CD8-positive, alpha-beta memory T cell (primary cell): ENCODE data around the gene STXBP6. TPM values are rescaled to one million over a fixed set of nuclear protein-coding genes. Genes with fewer than 3 reads are reported as not detected.

ENCODE experiments used
- CTCF ChIA-PET: fragments of 350-600 bp; sonication (Branson Sonifier 250); formaldehyde crosslinking; loops from one replicate; lab custom pipeline; 2021; ENCODE audit warnings: antibody characterized with exemption; lab: Charles Lee
- POLR2A ChIA-PET: fragments of 350-600 bp; sonication (Branson Sonifier 250); formaldehyde crosslinking; loops from one replicate; lab custom pipeline; 2021; ENCODE audit warnings: antibody characterized with exemption; lab: Charles Lee
- DNase-seq, 5 donors: peaks; one replicate each; pipeline versions ENCODE4 v3.0.0 to v3.0.0-alpha.2; 2020 to 2022; ENCODE audit warnings: mixed read lengths in 1 of 5
- H3K27ac ChIP-seq: one replicate; pipeline ENCODE4 v1.7.0; 2013; ENCODE audit warnings: low read depth, mild to moderate bottlenecking, low read length, moderate library complexity
- H3K27me3 ChIP-seq: 2 replicates; pipeline ENCODE4 v1.7.0; 2013; ENCODE audit warnings: low read length, mild to moderate bottlenecking; ENCODE audit not compliant: insufficient read depth, poor library complexity, severe bottlenecking
- H3K36me3 ChIP-seq: 2 replicates; pipeline ENCODE4 v1.7.0; 2013; ENCODE audit warnings: mild to moderate bottlenecking, low read length, moderate library complexity; ENCODE audit not compliant: insufficient read depth
- H3K4me1 ChIP-seq: 2 replicates; pipeline ENCODE4 v1.7.0; 2013; ENCODE audit warnings: mild to moderate bottlenecking, low read length, moderate library complexity; ENCODE audit not compliant: insufficient read depth
- H3K4me3 ChIP-seq: 2 replicates; pipeline ENCODE4 v1.7.0; 2013; ENCODE audit warnings: mild to moderate bottlenecking, low read length
- H3K9me3 ChIP-seq: 2 replicates; pipeline ENCODE4 v1.7.0; 2013; ENCODE audit warnings: mild to moderate bottlenecking, low read length
- H3K27ac Mint-ChIP-seq, 8 donors: one replicate each; pipeline ENCODE4 v1.8.0; 2020 to 2021; ENCODE audit warnings: mixed read lengths in 8 of 8, mild to moderate bottlenecking in 6 of 8, inconsistent platforms in 3 of 8, moderate library complexity in 3 of 8
- H3K27me3 Mint-ChIP-seq, 2 donors: one replicate each; pipeline ENCODE4 v1.8.0; 2020 to 2021; ENCODE audit warnings: mixed read lengths in 2 of 2, mild to moderate bottlenecking in 1 of 2, moderate library complexity in 1 of 2
- H3K36me3 Mint-ChIP-seq, 3 donors: one replicate each; pipeline ENCODE4 v1.8.0; 2020 to 2021; ENCODE audit warnings: mixed read lengths in 3 of 3, inconsistent platforms in 1 of 3, mild to moderate bottlenecking in 1 of 3
- H3K4me1 Mint-ChIP-seq, 3 donors: one replicate each; pipeline ENCODE4 v1.8.0; 2020 to 2021; ENCODE audit warnings: mixed read lengths in 3 of 3, inconsistent platforms in 1 of 3, mild to moderate bottlenecking in 1 of 3
- H3K4me3 Mint-ChIP-seq, 7 donors: one replicate each; pipeline ENCODE4 v1.8.0; 2020 to 2021; ENCODE audit warnings: mixed read lengths in 7 of 7, mild to moderate bottlenecking in 6 of 7, moderate library complexity in 4 of 7, inconsistent platforms in 2 of 7
- H3K9me3 Mint-ChIP-seq, 5 donors: one replicate each; pipeline ENCODE4 v1.8.0; 2020 to 2022; ENCODE audit warnings: mixed read lengths in 5 of 5, mild to moderate bottlenecking in 3 of 5, moderate library complexity in 2 of 5, inconsistent platforms in 1 of 5
- polyA plus RNA-seq: library from polyadenylated mRNA; unstranded; fragments of 300-500 nt; fragmentation: Illumina TruSeq; gene quantifications from one replicate; pipeline ENCODE4 v1.2.3, GENCODE V29; 2021
- total RNA-seq, 2 experiments: library from RNA; stranded (reverse); gene quantifications; one replicate each; pipeline ENCODE4 v1.2.3, GENCODE V29; 2021

Gene STXBP6
- total and polyA plus RNA-seq, 3 experiments from 2014 or later, result 0.28 to 0.38 TPM; not detected in 1

- no peaks in the 10 kb centered on the region for H3K36me3 Mint-ChIP-seq
- no peaks in the 10 kb centered on the region for H3K36me3 ChIP-seq
- H3K27me3 ChIP-seq, result no peaks in the 10 kb centered on the region
- H3K9me3 Mint-ChIP-seq, result no peaks in the 10 kb centered on the region
- H3K27ac ChIP-seq, result no peak overlapping the region
- no peaks in the 10 kb centered on the region for H3K4me1 Mint-ChIP-seq
- no peaks in the 10 kb centered on the region for H3K9me3 ChIP-seq
- peaks cover 6 to 39% of the 10 kb centered on the region in 2 donors for H3K27me3 Mint-ChIP-seq
- no peak overlapping the region for H3K4me3 Mint-ChIP-seq
- POLR2A ChIA-PET, result no interaction called here
- H3K4me1 ChIP-seq, result no peaks in the 10 kb centered on the region
- DNase-seq, result no peak
- no peak overlapping the region for H3K27ac Mint-ChIP-seq
- H3K4me3 ChIP-seq, result no peak overlapping the region
- CTCF ChIA-PET, result no interaction called here
Observed at GRCh38 chr14:24986206-24986893, 63.6 kb downstream of the STXBP6 start.

GRCh38 chr14:24984846-24985589, 64.9 kb downstream of the STXBP6 start:
- peaks cover 6 to 42% of the 10 kb centered on the region in 2 donors for H3K27me3 Mint-ChIP-seq
- ChIA-PET POLR2A (no interaction called here), CTCF (no interaction called here)
- no peak overlapping the region for H3K4me3 ChIP-seq
- no peaks in the 10 kb centered on the region for H3K4me1 ChIP-seq
- no peak overlapping the region for H3K27ac Mint-ChIP-seq
- H3K36me3 Mint-ChIP-seq, result no peaks in the 10 kb centered on the region
- no peaks in the 10 kb centered on the region for H3K9me3 ChIP-seq
- H3K36me3 ChIP-seq, result no peaks in the 10 kb centered on the region
- H3K27me3 ChIP-seq, result no peaks in the 10 kb centered on the region
- no peaks in the 10 kb centered on the region for H3K9me3 Mint-ChIP-seq
- no peak overlapping the region for H3K27ac ChIP-seq
- DNase-seq, result no peak
- H3K4me3 Mint-ChIP-seq, result no peak overlapping the region
- no peaks in the 10 kb centered on the region for H3K4me1 Mint-ChIP-seq

DNA sequence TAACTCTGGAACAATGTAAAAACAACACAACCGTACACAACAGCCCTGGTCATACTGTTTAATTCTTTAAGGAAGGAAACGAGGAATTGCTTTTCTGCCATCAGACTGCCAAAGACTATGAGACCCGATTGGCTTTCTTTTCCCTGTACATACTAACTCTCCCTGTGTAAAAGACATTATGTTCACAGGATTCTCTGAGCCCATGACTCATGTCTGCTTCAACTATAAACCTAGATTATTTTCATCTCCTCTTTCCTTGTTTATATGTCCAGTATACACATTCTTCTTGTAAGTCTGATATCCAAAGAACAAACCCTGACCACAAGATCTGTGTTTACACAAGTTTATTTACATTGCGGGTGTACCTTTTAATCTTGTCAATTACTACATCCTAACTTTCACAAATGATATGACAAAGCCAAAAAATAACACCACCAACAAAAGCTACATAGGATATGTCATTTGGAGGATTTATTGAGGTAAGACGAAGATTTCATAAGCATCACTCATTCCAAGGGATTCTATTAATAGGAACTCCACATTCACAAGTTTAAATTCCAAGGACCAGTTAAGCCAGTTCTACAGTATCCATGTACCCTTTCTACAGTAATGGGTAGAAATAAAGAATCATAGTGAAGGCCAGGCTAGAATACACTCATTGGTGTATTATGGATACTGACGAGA, 67.3 kb downstream of the STXBP6 start:
- Mint-ChIP-seq H3K27ac (no peak overlapping the region), H3K9me3 (no peaks in the 10 kb centered on the region), H3K36me3 (no peaks in the 10 kb centered on the region), H3K4me3 (no peak overlapping the region), H3K4me1 (no peaks in the 10 kb centered on the region), H3K27me3 (peaks cover 7 to 41% of the 10 kb centered on the region in 2 donors)
- Histone ChIP-seq H3K4me3 (no peak overlapping the region), H3K9me3 (no peaks in the 10 kb centered on the region), H3K4me1 (no peaks in the 10 kb centered on the region), H3K27me3 (no peaks in the 10 kb centered on the region), H3K27ac (no peak overlapping the region), H3K36me3 (no peaks in the 10 kb centered on the region)
- POLR2A ChIA-PET, result no interaction called here
- CTCF ChIA-PET, result no interaction called here
- DNase-seq, result no peak

GRCh38 chr14:24979725-24980239, 70.2 kb downstream of the STXBP6 start:
- DNase-seq, result no peak
- Mint-ChIP-seq H3K4me3 (no peak overlapping the region), H3K27me3 (peaks cover 5 to 38% of the 10 kb centered on the region in 2 donors), H3K27ac (no peak overlapping the region), H3K4me1 (no peaks in the 10 kb centered on the region), H3K9me3 (peaks cover 0 to 2% (median 0%) of the 10 kb centered on the region in 5 donors), H3K36me3 (no peaks in the 10 kb centered on the region)
- Histone ChIP-seq H3K4me3 (no peak overlapping the region), H3K27me3 (no peaks in the 10 kb centered on the region), H3K36me3 (no peaks in the 10 kb centered on the region), H3K27ac (no peak overlapping the region), H3K4me1 (no peaks in the 10 kb centered on the region), H3K9me3 (no peaks in the 10 kb centered on the region)
- CTCF ChIA-PET, result no interaction called here
- POLR2A ChIA-PET, result no interaction called here

DNA sequence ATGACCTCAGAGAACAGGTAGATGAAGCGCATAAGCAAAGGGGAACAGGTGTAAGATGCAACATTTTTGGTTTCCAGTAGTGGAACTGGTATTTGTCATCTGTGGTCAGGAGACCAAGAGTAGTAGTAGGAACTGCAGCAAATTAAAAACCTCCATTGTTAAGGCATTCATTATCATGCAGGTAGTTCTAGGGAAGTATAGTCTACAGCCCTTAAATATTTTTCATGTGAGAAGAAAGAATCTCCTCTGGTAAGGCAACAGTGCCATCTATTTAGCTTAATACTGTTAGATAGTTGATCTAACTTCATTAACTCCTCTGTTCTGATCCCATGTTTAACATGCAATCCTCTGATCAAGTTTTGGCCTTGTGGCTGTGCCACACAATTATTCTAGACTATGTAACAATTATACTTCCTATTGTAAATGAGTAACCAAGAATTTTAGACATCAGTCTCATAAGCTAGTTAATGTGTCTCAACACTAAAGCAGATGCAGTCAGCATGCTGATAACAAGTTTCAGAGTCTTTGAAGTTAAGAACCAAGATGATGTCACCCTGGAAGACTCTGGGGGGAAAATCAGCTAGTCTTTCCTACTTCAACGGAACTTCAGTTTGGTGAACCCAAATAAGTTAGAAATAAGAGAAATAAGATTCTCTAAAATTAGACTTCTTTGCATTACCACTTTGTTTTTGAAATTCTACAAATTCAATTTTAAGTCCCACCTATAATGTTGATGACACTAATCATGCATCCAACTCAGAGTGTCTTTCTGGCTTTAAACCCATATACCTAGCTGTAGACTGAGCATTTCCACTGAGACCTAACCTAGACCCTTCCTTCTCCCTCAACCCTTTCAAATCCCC, 70.9 kb downstream of the STXBP6 start:
- Histone ChIP-seq H3K4me1 (no peaks in the 10 kb centered on the region), H3K36me3 (no peaks in the 10 kb centered on the region), H3K27ac (no peak overlapping the region), H3K27me3 (no peaks in the 10 kb centered on the region), H3K4me3 (no peak overlapping the region), H3K9me3 (no peaks in the 10 kb centered on the region)
- H3K27ac Mint-ChIP-seq, result no peak overlapping the region
- peaks cover 5 to 34% of the 10 kb centered on the region in 2 donors for H3K27me3 Mint-ChIP-seq
- peaks cover 0 to 2% (median 0%) of the 10 kb centered on the region in 5 donors for H3K9me3 Mint-ChIP-seq
- no peaks in the 10 kb centered on the region for H3K36me3 Mint-ChIP-seq
- no peaks in the 10 kb centered on the region for H3K4me1 Mint-ChIP-seq
- ChIA-PET POLR2A (no interaction called here), CTCF (no interaction called here)
- no peak overlapping the region for H3K4me3 Mint-ChIP-seq
- no peak for DNase-seq

- H3K27ac Mint-ChIP-seq, result no peak overlapping the region
- peaks cover 0 to 2% (median 0%) of the 10 kb centered on the region in 5 donors for H3K9me3 Mint-ChIP-seq
- H3K27me3 Mint-ChIP-seq, result peaks cover 4 to 33% of the 10 kb centered on the region in 2 donors
- Histone ChIP-seq H3K9me3 (no peaks in the 10 kb centered on the region), H3K36me3 (no peaks in the 10 kb centered on the region), H3K4me1 (no peaks in the 10 kb centered on the region), H3K27ac (no peak overlapping the region), H3K27me3 (no peaks in the 10 kb centered on the region), H3K4me3 (no peak overlapping the region)
- no peak overlapping the region for H3K4me3 Mint-ChIP-seq
- no peak for DNase-seq
- H3K4me1 Mint-ChIP-seq, result no peaks in the 10 kb centered on the region
- H3K36me3 Mint-ChIP-seq, result no peaks in the 10 kb centered on the region
- ChIA-PET POLR2A (no interaction called here), CTCF (no interaction called here)
Observed at GRCh38 chr14:24976602-24977001, 73.3 kb downstream of the STXBP6 start.

DNA sequence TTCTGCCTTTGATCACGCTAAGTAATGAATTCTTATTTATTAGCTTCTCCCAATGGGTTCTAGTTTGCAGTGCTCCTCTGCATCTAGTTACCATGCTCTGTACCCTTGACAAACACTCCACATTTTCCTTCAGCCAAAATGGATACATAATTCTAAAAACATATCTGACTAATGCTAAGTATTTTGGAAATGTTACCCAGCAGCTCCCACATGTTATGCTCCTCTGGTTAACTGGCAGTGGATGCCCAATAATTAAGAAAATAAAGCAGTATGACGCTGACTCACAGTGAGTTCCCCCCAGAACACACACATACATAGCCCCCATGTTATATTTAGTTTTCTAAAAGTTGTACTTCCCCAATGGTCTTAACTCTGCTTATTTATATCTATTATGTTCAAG, 74.6 kb downstream of the STXBP6 start:
- H3K4me3 ChIP-seq, result no peak overlapping the region
- ChIA-PET CTCF (no interaction called here), POLR2A (no interaction called here)
- H3K4me1 ChIP-seq, result no peaks in the 10 kb centered on the region
- H3K27me3 ChIP-seq, result no peaks in the 10 kb centered on the region
- H3K27ac ChIP-seq, result no peak overlapping the region
- no peak for DNase-seq
- Mint-ChIP-seq H3K9me3 (peaks cover 0 to 2% (median 0%) of the 10 kb centered on the region in 5 donors), H3K27ac (no peak overlapping the region), H3K27me3 (peaks cover 4 to 33% of the 10 kb centered on the region in 2 donors), H3K36me3 (no peaks in the 10 kb centered on the region), H3K4me3 (no peak overlapping the region), H3K4me1 (no peaks in the 10 kb centered on the region)
- no peaks in the 10 kb centered on the region for H3K9me3 ChIP-seq
- no peaks in the 10 kb centered on the region for H3K36me3 ChIP-seq
